ENCODE results near the gene RNF166. TPM values are rescaled to one million over a fixed set of nuclear protein-coding genes. Genes with fewer than 3 reads are reported as not detected.

The RNF166 gene
- total and polyA plus RNA-seq, 2 of the 13 experiments (the other 11 are each of a cell fraction or from before 2014, with no cell fraction given), result 21.4 to 23.0 TPM

DNA sequence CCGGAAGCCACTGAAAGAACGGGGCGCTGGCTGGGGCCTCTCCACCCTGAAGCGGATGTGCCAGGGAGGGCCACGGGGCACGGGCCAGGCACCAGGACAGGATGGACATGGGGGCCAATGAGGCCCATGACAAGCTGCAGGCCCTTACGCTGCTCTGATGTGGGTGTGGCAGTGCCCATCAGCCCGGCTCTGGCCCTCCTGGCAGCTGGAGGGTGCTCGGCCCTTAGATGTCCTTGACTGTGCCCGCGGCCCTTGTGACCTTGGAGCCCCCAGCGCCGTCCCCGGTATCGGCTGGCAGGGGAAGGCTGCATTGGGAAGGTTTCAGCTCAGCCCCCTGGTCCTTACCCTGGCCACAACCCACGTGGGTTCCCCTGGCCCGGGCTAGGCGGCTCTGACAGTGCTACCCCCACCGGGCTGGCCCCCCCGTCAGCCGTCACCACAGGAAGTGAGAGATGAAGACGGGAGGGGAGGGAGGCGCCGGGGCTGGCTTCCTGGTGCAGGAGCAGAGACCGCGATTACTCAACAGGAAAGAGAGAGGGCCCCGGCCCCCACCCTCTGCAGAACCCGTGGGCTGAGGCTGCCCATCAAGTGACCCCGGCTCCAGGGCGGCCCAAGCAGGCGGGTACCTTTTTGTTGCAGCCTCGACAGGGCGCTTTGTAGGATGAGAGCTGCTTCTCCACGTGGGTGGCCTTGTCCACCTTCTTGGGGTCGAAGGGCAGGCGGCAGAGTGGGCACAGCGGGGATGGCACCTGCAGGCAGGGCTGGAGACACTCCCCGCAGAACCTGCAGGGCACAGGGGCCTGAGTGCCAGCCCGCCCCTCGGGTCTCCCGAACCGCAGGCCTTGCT, 5.3 kb downstream of the RNF166 start (continued):
- TF ChIP-seq ATF7-NPFF (CRISPR knock-in tag; IDR thresholded peaks at IDR 0.05; ENCODE audit: low read depth) (no peak), ZNF121 (CRISPR knock-in tag; IDR thresholded peaks at IDR 0.05) (no peak), CBX5 (CRISPR knock-in tag; IDR thresholded peaks at IDR 0.05; ENCODE audit: borderline replicate concordance) (no peak; the same call in 1 of the 2 replicates), ZNF83 (CRISPR knock-in tag; IDR thresholded peaks at IDR 0.05; ENCODE audit: borderline replicate concordance) (no peak)
- TF ChIP-seq, protein P1, sequence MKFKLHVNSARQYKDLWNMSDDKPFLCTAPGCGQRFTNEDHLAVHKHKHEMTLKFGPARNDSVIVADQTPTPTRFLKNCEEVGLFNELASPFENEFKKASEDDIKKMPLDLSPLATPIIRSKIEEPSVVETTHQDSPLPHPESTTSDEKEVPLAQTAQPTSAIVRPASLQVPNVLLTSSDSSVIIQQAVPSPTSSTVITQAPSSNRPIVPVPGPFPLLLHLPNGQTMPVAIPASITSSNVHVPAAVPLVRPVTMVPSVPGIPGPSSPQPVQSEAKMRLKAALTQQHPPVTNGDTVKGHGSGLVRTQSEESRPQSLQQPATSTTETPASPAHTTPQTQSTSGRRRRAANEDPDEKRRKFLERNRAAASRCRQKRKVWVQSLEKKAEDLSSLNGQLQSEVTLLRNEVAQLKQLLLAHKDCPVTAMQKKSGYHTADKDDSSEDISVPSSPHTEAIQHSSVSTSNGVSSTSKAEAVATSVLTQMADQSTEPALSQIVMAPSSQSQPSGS (CRISPR knock-in tag; IDR thresholded peaks at IDR 0.05), result peak; percentile 77; the same call in 1 of the 2 replicates
- TF ChIP-seq, protein P2, sequence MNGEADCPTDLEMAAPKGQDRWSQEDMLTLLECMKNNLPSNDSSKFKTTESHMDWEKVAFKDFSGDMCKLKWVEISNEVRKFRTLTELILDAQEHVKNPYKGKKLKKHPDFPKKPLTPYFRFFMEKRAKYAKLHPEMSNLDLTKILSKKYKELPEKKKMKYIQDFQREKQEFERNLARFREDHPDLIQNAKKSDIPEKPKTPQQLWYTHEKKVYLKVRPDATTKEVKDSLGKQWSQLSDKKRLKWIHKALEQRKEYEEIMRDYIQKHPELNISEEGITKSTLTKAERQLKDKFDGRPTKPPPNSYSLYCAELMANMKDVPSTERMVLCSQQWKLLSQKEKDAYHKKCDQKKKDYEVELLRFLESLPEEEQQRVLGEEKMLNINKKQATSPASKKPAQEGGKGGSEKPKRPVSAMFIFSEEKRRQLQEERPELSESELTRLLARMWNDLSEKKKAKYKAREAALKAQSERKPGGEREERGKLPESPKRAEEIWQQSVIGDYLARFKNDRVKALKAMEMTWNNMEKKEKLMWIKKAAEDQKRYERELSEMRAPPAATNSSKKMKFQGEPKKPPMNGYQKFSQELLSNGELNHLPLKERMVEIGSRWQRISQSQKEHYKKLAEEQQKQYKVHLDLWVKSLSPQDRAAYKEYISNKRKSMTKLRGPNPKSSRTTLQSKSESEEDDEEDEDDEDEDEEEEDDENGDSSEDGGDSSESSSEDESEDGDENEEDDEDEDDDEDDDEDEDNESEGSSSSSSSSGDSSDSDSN (CRISPR knock-in tag; IDR thresholded peaks at IDR 0.05), result peak; percentile 70
- TF ChIP-seq, protein P3, sequence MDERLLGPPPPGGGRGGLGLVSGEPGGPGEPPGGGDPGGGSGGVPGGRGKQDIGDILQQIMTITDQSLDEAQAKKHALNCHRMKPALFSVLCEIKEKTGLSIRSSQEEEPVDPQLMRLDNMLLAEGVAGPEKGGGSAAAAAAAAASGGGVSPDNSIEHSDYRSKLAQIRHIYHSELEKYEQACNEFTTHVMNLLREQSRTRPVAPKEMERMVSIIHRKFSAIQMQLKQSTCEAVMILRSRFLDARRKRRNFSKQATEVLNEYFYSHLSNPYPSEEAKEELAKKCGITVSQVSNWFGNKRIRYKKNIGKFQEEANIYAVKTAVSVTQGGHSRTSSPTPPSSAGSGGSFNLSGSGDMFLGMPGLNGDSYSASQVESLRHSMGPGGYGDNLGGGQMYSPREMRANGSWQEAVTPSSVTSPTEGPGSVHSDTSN (CRISPR knock-in tag; IDR thresholded peaks at IDR 0.05), result peak; percentile 75
- TF ChIP-seq, protein P4, sequence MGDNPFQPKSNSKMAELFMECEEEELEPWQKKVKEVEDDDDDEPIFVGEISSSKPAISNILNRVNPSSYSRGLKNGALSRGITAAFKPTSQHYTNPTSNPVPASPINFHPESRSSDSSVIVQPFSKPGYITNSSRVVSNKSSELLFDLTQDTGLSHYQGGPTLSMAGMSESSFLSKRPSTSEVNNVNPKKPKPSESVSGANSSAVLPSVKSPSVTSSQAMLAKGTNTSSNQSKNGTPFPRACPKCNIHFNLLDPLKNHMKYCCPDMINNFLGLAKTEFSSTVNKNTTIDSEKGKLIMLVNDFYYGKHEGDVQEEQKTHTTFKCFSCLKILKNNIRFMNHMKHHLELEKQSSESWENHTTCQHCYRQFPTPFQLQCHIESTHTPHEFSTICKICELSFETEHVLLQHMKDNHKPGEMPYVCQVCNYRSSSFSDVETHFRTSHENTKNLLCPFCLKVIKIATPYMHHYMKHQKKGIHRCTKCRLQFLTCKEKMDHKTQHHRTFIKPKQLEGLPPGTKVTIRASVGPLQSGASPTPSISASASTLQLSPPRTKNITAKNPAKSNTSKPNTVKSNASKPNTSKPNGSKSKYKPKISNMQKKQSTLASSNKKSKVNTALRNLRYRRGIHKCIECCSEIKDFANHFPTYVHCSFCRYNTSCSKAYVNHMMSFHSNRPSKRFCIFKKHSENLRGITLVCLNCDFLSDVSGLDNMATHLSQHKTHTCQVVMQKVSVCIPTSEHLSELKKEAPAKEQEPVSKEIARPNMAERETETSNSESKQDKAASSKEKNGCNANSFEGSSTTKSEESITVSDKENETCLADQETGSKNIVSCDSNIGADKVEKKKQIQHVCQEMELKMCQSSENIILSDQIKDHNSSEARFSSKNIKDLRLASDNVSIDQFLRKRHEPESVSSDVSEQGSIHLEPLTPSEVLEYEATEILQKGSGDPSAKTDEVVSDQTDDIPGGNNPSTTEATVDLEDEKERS (CRISPR knock-in tag; IDR thresholded peaks at IDR 0.05), result peak; percentile 85
- TF ChIP-seq, protein P5, sequence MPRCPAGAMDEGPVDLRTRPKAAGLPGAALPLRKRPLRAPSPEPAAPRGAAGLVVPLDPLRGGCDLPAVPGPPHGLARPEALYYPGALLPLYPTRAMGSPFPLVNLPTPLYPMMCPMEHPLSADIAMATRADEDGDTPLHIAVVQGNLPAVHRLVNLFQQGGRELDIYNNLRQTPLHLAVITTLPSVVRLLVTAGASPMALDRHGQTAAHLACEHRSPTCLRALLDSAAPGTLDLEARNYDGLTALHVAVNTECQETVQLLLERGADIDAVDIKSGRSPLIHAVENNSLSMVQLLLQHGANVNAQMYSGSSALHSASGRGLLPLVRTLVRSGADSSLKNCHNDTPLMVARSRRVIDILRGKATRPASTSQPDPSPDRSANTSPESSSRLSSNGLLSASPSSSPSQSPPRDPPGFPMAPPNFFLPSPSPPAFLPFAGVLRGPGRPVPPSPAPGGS (CRISPR knock-in tag; IDR thresholded peaks at IDR 0.05), result peak; percentile 60
- TF ChIP-seq, protein P6, sequence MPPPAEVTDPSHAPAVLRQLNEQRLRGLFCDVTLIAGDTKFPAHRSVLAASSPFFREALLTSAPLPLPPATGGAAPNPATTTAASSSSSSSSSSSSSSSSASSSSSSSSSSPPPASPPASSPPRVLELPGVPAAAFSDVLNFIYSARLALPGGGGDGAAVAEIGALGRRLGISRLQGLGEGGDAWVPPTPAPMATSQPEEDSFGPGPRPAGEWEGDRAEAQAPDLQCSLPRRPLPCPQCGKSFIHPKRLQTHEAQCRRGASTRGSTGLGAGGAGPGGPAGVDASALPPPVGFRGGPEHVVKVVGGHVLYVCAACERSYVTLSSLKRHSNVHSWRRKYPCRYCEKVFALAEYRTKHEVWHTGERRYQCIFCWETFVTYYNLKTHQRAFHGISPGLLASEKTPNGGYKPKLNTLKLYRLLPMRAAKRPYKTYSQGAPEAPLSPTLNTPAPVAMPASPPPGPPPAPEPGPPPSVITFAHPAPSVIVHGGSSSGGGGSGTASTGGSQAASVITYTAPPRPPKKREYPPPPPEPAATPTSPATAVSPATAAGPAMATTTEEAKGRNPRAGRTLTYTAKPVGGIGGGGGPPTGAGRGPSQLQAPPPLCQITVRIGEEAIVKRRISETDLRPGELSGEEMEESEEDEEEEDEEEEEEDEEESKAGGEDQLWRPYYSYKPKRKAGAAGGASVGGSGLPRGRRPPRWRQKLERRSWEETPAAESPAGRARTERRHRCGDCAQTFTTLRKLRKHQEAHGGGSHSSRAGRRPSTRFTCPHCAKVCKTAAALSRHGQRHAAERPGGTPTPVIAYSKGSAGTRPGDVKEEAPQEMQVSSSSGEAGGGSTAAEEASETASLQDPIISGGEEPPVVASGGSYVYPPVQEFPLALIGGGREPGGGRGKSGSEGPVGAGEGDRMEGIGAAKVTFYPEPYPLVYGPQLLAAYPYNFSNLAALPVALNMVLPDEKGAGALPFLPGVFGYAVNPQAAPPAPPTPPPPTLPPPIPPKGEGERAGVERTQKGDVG (CRISPR knock-in tag; IDR thresholded peaks at IDR 0.05; ENCODE audit: borderline replicate concordance), result 0 out of 2 replicates have a peak, but pooled peaks have one; percentile 32
- TF ChIP-seq, protein P7, sequence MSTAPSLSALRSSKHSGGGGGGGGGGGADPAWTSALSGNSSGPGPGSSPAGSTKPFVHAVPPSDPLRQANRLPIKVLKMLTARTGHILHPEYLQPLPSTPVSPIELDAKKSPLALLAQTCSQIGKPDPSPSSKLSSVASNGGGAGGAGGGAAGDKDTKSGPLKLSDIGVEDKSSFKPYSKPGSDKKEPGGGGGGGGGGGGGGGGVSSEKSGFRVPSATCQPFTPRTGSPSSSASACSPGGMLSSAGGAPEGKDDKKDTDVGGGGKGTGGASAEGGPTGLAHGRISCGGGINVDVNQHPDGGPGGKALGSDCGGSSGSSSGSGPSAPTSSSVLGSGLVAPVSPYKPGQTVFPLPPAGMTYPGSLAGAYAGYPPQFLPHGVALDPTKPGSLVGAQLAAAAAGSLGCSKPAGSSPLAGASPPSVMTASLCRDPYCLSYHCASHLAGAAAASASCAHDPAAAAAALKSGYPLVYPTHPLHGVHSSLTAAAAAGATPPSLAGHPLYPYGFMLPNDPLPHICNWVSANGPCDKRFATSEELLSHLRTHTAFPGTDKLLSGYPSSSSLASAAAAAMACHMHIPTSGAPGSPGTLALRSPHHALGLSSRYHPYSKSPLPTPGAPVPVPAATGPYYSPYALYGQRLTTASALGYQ (CRISPR knock-in tag; IDR thresholded peaks at IDR 0.05), result peak; percentile 64; the same call in 1 of the 2 replicates
